Uterine smooth muscle cell (primary cell): ENCODE measurements around the gene ESRRG. TPM values are rescaled to one million over a fixed set of nuclear protein-coding genes. Genes with fewer than 3 reads are reported as not detected.

Experiments used
- total RNA-seq: library from RNA; depleted of rRNA; stranded (reverse); fragments of >200 nt; gene quantifications from 2 replicates; pipeline ENCODE4 v1.2.3, GENCODE V29; 2014

The ESRRG gene
- 0.12 and 0.22 TPM in 2 replicates for total RNA-seq

DNA sequence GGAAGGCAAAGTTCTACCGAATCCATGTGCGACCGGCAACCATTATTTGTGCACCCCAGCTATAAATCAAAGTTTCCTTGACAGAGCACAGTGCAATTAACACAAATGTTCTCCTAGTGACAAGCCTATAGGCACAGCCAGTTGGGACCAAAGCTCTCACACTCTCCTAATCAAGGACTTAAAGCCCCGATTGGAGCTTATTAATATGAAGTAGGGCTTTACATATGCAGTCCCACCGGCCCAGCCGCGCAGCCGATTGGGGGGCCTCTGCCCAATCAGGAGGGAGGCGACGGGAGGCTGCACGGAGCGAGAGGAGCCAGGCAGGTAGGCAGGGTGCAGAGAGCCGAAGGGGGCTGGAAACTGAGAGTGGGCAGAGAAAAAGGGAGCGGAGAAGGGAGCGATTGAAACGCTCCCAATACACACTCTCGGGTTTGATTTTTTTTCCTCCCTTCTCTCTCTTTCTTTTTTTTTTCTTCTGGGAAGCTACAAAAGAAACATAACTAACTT lies at the start of gene ESRRG:
Gene ESRRG, minus strand, starts transcription at position 156 of the 507 bp plus-strand sequence. Its CDS starts 130 bp downstream, at position 26.

